HG03442 (cell line): Measurements from ENCODE around the gene RNF145.
"Not testable (repeated sequence)": the region's sequence is repeated elsewhere in the genome, so short reads cannot be mapped to it uniquely, and the experiment has no call there.

Experiments used
- ATAC-seq: cut with Tn5 transposase; IDR thresholded peaks from one replicate; pipeline ENCODE4 v1.9.1; 2021; ENCODE audit warnings: mild to moderate bottlenecking, moderate library complexity; ENCODE audit not compliant: unreplicated experiment

RNF145 gene

GRCh38 chr5:159163027-159163700 is 46.2 kb downstream of the RNF145 start:
- peak; percentile 55 for ATAC-seq

DNA sequence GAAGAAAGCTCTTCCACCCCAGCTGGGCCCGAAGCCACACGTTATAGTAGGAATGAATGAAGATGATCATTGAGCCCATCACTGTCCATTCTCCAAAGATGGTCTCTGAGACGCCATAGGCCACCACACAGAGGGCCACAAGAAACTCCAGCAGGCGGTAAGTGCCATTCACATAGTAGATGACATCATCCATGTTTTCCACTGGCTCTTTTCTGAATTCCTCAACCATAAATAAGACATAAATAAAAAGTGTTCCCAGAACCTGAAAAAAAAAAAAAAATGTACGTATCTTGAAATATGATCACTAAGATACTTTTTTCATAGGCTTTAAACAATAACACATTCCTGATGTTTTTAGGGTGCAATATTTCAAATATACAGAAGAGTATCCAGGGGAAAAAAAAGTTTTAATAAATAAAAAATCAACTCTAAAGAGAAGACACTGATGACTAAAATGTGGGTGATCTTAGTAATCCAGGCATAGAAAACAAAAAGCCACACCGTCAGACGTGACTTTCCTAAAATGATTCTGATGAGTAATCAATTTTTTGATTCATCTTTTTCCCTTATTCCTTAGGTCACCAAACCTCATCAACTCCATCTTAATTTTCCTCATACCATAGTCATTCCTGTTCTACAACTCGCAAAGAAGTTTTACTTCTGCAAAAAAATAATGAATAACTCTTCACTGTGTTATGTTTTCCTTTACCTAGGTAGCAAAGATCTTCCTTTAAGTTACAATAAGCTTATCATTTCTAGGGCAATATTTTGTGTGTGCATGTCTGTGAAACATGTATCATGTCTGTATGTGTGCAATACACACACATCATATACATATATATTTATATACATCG is 47.8 kb downstream of the RNF145 start:
- ATAC-seq, result no peak

DNA sequence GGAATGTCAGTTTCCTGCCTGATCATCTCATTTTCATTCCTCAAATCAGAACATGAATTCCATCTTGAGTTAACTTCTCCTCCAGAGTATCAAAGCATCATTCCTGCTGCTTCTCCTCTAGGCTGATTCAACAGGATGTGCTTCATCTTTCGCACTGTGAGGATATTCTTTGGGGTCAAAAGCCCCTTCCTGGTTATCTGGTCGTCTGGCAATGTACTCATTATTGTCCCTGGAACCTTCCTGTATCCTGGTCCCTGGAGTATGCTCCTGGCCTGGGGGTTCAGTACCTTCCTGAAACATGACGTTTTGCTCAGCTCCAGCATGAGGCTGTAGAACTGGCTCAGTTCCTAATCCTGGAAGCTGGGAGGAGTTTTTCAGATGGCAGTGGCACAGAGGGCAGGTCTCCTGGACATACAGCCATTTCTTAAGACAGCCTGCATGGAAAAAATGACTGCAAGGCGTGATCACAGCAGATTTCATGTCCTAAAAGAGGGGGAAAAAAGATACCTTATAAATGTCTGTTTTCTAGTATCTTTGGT is 50.7 kb downstream of the RNF145 start:
- ATAC-seq, result not testable (repeated sequence)

- ATAC-seq, result no peak
Measured at GRCh38 chr5:159157552-159157951, 51.8 kb downstream of the RNF145 start.

GRCh38 chr5:159156426-159157238 is 52.7 kb downstream of the RNF145 start:
- ATAC-seq, result peak; percentile 65

DNA sequence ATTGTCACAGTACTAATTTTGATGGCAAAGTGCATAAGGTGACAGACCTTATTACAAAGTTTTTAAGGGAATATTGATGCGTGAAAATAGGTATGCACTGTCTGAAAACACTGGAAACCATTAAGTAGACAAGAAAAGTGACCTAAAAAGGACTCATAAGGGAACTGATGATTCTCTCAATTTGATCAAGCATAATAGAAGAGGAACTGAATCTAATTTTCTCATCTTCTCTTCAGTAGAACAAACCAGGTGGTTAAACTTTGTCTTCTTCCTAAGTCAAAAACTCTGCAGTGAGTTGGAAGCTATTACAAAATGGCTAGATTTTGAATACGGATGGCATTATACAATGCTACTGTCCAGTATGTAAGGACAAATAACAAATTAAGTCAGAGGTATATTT is 53.4 kb downstream of the RNF145 start:
- no peak for ATAC-seq

GRCh38 chr5:159152876-159153275 is 56.5 kb downstream of the RNF145 start:
- ATAC-seq, result no peak

- no peak for ATAC-seq
Measured at GRCh38 chr5:159149085-159149484, 60.3 kb downstream of the RNF145 start.

DNA sequence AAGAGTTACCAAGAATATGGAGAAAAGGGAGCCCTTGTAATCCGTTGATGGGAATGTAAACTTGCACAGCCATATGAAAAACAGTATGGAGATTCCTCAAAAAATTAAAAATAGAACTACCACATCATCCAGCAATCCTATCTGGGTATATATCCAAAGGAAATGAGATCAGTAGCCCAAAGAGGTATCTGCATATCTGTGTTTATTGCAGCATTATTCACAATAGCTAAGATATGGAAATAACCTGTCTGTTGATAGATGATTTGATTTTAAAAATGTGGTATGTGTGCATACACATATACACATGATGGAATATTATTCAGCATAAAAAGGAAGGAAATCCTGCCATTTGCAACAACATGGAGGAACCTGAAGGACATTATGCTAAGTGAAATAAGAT is 61.4 kb downstream of the RNF145 start:
- ATAC-seq, result no peak

GRCh38 chr5:159146839-159147238 is 62.5 kb downstream of the RNF145 start:
- no peak for ATAC-seq

DNA sequence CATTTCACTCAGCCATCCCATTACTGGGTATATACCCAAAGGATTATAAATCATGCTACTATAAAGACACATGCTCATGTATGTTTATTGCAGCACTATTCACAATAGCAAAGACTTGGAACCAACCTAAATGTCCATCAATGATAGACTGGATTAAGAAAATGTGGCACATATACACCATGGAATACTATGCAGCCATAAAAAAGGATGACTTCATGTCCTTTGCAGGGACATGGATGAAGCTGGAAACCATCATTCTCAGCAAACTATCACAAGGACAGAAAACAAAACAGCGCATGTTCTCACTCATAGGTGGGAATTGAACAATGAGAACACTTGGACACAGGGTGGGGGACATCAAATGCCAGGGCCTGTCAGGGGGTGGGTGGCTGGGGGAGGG is 64.2 kb downstream of the RNF145 start:
- ATAC-seq, result not testable (repeated sequence)

DNA sequence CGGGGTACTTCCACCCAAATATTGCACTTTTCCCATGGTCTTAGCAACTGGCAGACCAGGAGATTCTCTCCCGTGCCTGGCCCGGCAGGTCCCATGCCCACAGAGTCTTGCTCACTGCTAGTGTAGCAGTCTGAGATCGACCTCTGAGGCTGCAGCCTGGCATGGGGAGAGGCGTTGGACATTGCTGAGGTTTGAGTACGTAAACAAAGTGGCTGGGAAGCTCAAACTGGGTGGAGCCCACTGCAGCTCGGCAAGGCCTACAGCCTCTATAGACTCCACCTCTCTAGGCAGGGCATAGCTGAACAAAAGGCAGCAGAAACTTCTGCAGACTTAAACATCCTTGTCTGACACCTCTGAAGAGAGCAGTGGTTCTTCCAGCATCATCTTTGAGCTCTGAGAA is 69.6 kb downstream of the RNF145 start:
- ATAC-seq, result no peak

- ATAC-seq, result no peak
Measured at GRCh38 chr5:159135896-159136531, 73.3 kb downstream of the RNF145 start.

DNA sequence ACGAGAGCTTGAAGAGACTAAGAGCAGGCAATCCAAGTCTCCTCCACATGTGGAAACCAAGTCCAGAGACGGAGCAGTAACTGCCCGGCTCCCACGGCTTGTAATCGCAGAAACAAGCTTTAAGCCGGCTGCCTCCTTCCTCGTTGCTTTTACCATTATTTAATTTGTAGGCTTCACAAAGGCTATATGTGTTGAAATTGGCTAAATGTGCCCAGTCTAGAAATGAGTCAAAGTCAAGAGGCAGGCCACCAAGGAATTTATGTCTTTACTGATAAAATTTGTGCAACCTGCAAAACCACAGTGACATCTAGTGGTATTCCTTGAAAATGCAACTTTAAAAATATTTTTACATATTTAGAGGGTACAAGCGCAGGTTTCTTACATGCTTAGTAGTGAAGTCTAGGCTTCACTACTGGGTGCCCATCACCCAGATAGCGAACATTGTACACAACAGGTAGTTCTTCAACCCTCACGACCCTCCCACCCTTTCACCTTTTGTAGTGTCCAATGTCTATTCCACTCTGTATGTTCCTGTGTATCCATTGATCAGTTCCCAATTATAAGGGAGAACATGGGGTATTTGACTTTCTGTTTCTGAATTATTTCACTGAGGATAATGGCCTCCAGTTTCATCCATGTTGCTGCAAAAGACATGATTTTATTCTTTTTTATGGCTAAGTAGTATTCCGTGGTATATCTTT is 76.2 kb downstream of the RNF145 start:
- ATAC-seq, result peak; percentile 71

DNA sequence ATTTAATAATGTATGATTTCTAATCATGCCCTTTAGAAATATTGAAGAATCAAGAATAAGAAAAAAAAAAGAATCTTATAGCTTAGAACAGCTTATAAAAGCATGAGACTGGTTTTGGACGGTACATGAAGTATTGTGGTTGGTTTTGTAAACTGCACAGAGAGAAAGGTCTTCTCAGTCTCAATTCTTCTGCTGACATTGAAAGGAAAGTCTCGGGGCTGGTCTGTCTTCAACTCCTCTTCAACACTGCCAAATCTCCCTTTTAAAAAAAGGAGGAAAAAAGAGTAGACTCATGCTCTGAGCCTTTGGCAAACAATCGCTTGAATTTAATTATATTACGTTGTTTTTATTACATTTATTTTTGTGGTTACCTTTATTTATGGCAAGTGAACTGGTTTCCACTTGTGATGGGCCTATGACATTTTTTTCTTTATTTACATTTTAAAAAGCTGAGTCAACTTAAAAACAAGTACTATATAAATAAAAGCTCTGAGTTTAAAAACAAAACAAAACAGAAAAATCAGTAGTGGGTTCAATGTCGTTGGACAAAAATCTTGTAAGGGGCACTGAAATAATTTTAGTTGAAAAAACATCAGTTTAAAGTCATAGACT is 76.8 kb downstream of the RNF145 start:
- no peak for ATAC-seq

GRCh38 chr5:159131951-159132350 is 77.4 kb downstream of the RNF145 start:
- no peak for ATAC-seq

DNA sequence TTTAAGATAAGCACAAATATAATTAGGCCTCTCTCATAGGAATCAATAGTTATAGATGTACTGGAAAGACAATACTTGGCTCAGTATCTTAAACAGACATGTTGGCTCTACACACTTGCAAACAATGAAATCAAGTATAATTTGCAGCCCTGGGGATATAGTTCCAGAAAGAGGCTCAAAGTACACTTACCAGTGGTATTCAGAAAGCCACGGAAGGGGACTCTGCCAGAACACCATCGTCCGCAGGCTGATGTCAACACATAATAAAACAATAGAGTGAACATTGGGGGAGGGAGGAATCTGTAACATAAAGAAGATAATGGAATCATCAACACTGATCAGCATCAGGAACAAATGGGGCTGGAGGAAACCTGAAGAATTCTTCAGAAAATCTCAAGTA is 78.5 kb downstream of the RNF145 start:
- ATAC-seq, result no peak

GRCh38 chr5:159128070-159128541 is 81.2 kb downstream of the RNF145 start:
- ATAC-seq, result no peak

GRCh38 chr5:159123700-159124099 is 85.7 kb downstream of the RNF145 start:
- ATAC-seq, result no peak

DNA sequence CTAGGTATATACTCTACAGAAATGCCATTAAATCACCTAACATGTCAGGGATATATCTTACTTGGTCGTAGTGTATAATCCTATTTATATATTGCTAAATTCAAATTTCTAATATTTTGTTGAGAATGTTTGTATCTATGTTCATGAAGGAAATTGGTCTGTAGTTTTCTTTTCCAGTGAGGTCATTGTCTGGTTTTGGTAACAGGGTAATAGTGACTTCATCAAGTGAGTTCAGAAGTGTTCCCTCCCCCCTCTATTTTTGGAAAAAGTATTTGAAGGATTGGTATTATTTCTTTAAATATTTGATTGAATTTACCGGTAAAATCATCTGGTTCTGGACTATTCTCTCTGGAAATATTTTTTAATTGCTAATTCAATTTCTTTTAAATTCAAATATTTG is 86.2 kb downstream of the RNF145 start:
- no peak for ATAC-seq
